Keratinocyte (primary cell): ENCODE measurements around the gene ATRNL1. TPM values are rescaled to one million over a fixed set of nuclear protein-coding genes. Genes with fewer than 3 reads are reported as not detected.

Experiments used
- DNase-seq: peaks from one replicate; pipeline ENCODE4 v3.0.0-alpha.2; 2011; ENCODE audit warnings: low read depth, missing footprints, low spot score
- FAIRE-seq: peaks from 2 replicates; lab custom pipeline; 2011; peaks lifted over from hg19 to GRCh38; lab: Jason Lieb, UNC
- H2AFZ ChIP-seq: 2 replicates; pipeline ENCODE4 v1.6.0; 2012; ENCODE audit warnings: low read length, control low read depth, inconsistent platforms; ENCODE audit not compliant: control insufficient read depth
- H3K27ac ChIP-seq: 2 replicates; pipeline ENCODE4 v1.5.1; 2011; ENCODE audit warnings: low read length; ENCODE audit not compliant: control insufficient read depth, insufficient read depth
- H3K27me3 ChIP-seq: 3 replicates; pipeline ENCODE4 v1.6.0; 2011; ENCODE audit warnings: low read length; ENCODE audit not compliant: control insufficient read depth, insufficient read depth; ENCODE audit errors: extremely low read depth
- H3K36me3 ChIP-seq, 2 experiments: 2 replicates in 1 of 2; 3 replicates in 1 of 2; pipeline ENCODE4 v1.5.1; 2011; ENCODE audit warnings: low read length in 2 of 2, mild to moderate bottlenecking in 1 of 2; ENCODE audit not compliant: control insufficient read depth in 2 of 2, insufficient read depth in 2 of 2; ENCODE audit errors: extremely low read depth in 1 of 2
- H3K4me1 ChIP-seq: 3 replicates; pipeline ENCODE4 v1.5.1; 2011; ENCODE audit warnings: low read length; ENCODE audit not compliant: control insufficient read depth, insufficient read depth; ENCODE audit errors: extremely low read depth
- H3K4me2 ChIP-seq: 3 replicates; pipeline ENCODE4 v1.6.0; 2011; ENCODE audit warnings: low read depth, low read length; ENCODE audit not compliant: control insufficient read depth, insufficient read depth; ENCODE audit errors: extremely low read depth
- H3K4me3 ChIP-seq, 3 experiments: fragments of 200-600 bp in 1 of 3; sonication (generic) in 1 of 3; 2 replicates in 2 of 3; 3 replicates in 1 of 3; pipeline ENCODE4 v1.5.1; 2011 to 2016; ENCODE audit warnings: low read length in 3 of 3, mild to moderate bottlenecking in 3 of 3, control low read depth in 2 of 3, inconsistent platforms in 1 of 3, low read depth in 1 of 3, mixed read lengths in 1 of 3, mixed run types in 1 of 3, moderate library complexity in 1 of 3; ENCODE audit not compliant: control insufficient read depth in 2 of 3, insufficient read depth in 2 of 3; ENCODE audit errors: extremely low read depth in 1 of 3
- H3K79me2 ChIP-seq: 2 replicates; pipeline ENCODE4 v1.6.0; 2012; ENCODE audit warnings: low read length; ENCODE audit not compliant: control insufficient read depth, insufficient read depth
- H3K9ac ChIP-seq: 3 replicates; pipeline ENCODE4 v1.6.0; 2011; ENCODE audit warnings: low read length; ENCODE audit not compliant: control insufficient read depth, insufficient read depth; ENCODE audit errors: extremely low read depth
- H3K9me1 ChIP-seq: 3 replicates; pipeline ENCODE4 v1.6.0; 2011; ENCODE audit warnings: low read length; ENCODE audit not compliant: control insufficient read depth, insufficient read depth; ENCODE audit errors: extremely low read depth
- H3K9me3 ChIP-seq: 2 replicates; pipeline ENCODE4 v1.5.1; 2012; ENCODE audit warnings: low read depth, low read length; ENCODE audit not compliant: control insufficient read depth
- H4K20me1 ChIP-seq: 3 replicates; pipeline ENCODE4 v1.6.0; 2011; ENCODE audit warnings: low read length; ENCODE audit not compliant: control insufficient read depth, insufficient read depth; ENCODE audit errors: extremely low read depth
- CTCF ChIP-seq, 3 experiments: IDR thresholded peaks in 1 of 3; conservative IDR thresholded peaks in 1 of 3; optimal IDR thresholded peaks in 1 of 3; 2 replicates in 2 of 3; 3 replicates in 1 of 3; pipeline versions ENCODE3 to v1.5.1; 2011; ENCODE audit warnings: low read length in 3 of 3, mild to moderate bottlenecking in 3 of 3, moderate library complexity in 2 of 3, control low read depth in 1 of 3, inconsistent platforms in 1 of 3; ENCODE audit not compliant: insufficient read depth in 2 of 3; ENCODE audit errors: extremely low read depth in 1 of 3
- EZH2 ChIP-seq: IDR thresholded peaks from one replicate; pipeline ENCODE4 v1.6.1; 2012; ENCODE audit warnings: inconsistent platforms, mild to moderate bottlenecking, low read length, moderate library complexity
- dilution Hi-C: fragments of 300-500 bp; cut with MboI; formaldehyde crosslinking; loops from one replicate; pipeline ENCODE4 v1.7.0; 2020; ENCODE audit warnings: low sequenced_read_pairs; ENCODE audit not compliant: extremely low pct_ligation_motif_present
- polyA plus RNA-seq, 5 experiments: library from polyadenylated mRNA; depleted of rRNA in 3 of 5; stranded (reverse) in 3 of 5; stranded (forward) in 1 of 5; unstranded in 1 of 5; fragments of >200 nt; gene quantifications; 1 replicate in 1 of 5; 2 replicates in 3 of 5; 3 replicates in 1 of 5; pipeline versions ENCODE4 v1.2.1 to v1.2.3, GENCODE V29; 2011 to 2012; ENCODE audit warnings: missing spikeins in 2 of 5, low read depth in 1 of 5, low replicate concordance in 1 of 5

The ATRNL1 gene
- polyA plus RNA-seq, 1 donor (not counting 4 experiments of a cell fraction or from before 2014, with no cell fraction given): 0.07 TPM

GRCh38 chr10:115653473-115653872, 560.3 kb downstream of the ATRNL1 start:
- FAIRE-seq (no peak), DNase-seq (no peak)
- no peaks in the 10 kb centered on the region for H4K20me1 ChIP-seq
- H3K4me1 ChIP-seq: no peaks in the 10 kb centered on the region
- H3K4me2 ChIP-seq: no peak overlapping the region
- dilution Hi-C loops: no loop called here
- no peak overlapping the region for H2AFZ ChIP-seq
- TF ChIP-seq CTCF (optimal IDR thresholded peaks at IDR 0.05 in 1 of 3, IDR thresholded peaks at IDR 0.05 in 1 of 3, conservative IDR thresholded peaks at IDR 0.05 in 1 of 3; ENCODE audit: extremely low read depth in 1 of 3, insufficient read depth in 2 of 3, low read length in 3 of 3) (no peak), EZH2 (no peak)
- H3K27me3 ChIP-seq: no peaks in the 10 kb centered on the region
- no peak overlapping the region for H3K4me3 ChIP-seq
- no peaks in the 10 kb centered on the region for H3K79me2 ChIP-seq
- H3K27ac ChIP-seq: no peak overlapping the region
- H3K36me3 ChIP-seq: no peaks in the 10 kb centered on the region
- H3K9me3 ChIP-seq: no peaks in the 10 kb centered on the region
- H3K9me1 ChIP-seq: no peaks in the 10 kb centered on the region
- H3K9ac ChIP-seq: no peak overlapping the region

GRCh38 chr10:115654961-115655360, 561.8 kb downstream of the ATRNL1 start:
- no peak overlapping the region for H2AFZ ChIP-seq
- H3K27ac ChIP-seq: no peak overlapping the region
- dilution Hi-C loops: no loop called here
- no peaks in the 10 kb centered on the region for H3K79me2 ChIP-seq
- DNase-seq: no peak
- H3K9me1 ChIP-seq: no peaks in the 10 kb centered on the region
- H3K4me2 ChIP-seq: no peak overlapping the region
- H3K36me3 ChIP-seq: no peaks in the 10 kb centered on the region
- no peaks in the 10 kb centered on the region for H3K9me3 ChIP-seq
- H3K9ac ChIP-seq: no peak overlapping the region
- TF ChIP-seq CTCF (optimal IDR thresholded peaks at IDR 0.05 in 1 of 3, IDR thresholded peaks at IDR 0.05 in 1 of 3, conservative IDR thresholded peaks at IDR 0.05 in 1 of 3; ENCODE audit: extremely low read depth in 1 of 3, insufficient read depth in 2 of 3, low read length in 3 of 3) (no peak), EZH2 (no peak)
- no peaks in the 10 kb centered on the region for H4K20me1 ChIP-seq
- H3K27me3 ChIP-seq: no peaks in the 10 kb centered on the region
- no peaks in the 10 kb centered on the region for H3K4me1 ChIP-seq
- no peak overlapping the region for H3K4me3 ChIP-seq
- FAIRE-seq: no peak
